Tibial nerve (tissue), 4 donors: ENCODE data around the gene EVX1.

Experiments
- CTCF ChIP-seq, 5 experiments: fragments of 200-600 bp in 3 of 5; fragments of 450-650 bp in 2 of 5; sonication (generic) in 3 of 5; IDR thresholded peaks; one replicate each; pipeline ENCODE4 v1.5.1; 2016 to 2019; ENCODE audit warnings: antibody characterized with exemption in 5 of 5, mild to moderate bottlenecking in 3 of 5, moderate library complexity in 2 of 5
- EP300 ChIP-seq, 2 donors: sonication (generic); formaldehyde crosslinking; IDR thresholded peaks; one replicate each; pipeline ENCODE4 v1.6.1; 2017; ENCODE audit warnings: antibody characterized with exemption in 2 of 2, mild to moderate bottlenecking in 1 of 2
- POLR2A ChIP-seq, 2 donors: fragments of 450-650 bp; IDR thresholded peaks; one replicate each; pipeline ENCODE4 v1.6.1; 2017; ENCODE audit warnings: antibody characterized with exemption in 2 of 2, mild to moderate bottlenecking in 2 of 2, moderate library complexity in 2 of 2

DNA sequence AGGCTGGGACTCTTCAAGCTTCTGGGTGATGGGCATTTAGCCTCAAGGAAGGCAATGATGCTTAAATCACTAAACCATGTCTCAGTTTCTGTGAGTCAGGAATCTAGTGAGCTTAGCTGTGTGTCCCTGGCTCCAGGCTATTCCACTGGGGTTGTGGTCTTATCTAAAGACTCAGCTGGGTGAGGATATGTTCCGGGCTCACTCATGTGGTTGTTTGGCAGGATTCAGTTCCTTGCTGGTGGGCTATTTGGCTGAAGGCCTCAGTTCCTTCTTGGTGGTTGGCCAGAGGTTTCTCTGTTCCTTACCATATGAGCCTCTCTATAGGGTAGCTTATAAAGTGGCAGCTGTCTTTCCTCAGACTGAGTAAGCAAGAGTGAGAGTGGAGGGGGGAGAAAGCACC, 12.0 kb downstream of the EVX1 start:
- no peak for TF ChIP-seq CTCF (IDR thresholded peaks at IDR 0.05)
- TF ChIP-seq POLR2A (IDR thresholded peaks at IDR 0.05), result no peak
- TF ChIP-seq EP300 (IDR thresholded peaks at IDR 0.05), result no peak
